ENCODE measurements around the gene PTPRT.

DNA sequence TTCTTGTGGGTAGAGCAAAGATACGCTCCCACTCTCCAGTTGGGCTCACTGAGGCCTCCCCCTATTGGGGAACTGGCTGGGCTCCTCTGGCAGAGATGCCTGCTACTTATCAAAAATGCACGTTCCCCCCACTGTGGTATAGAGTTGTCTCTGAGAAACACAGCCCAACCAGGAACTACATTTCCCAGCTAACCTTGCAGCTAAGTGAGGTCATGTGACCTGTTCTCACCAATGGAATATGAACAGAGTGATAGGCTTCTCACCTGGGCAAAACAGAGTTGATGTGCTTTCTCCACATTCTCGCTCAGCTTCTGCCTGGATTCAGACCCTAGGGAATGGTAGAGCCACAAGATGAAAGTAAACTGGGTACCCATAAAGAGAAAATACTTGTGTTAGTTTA, 49.1 kb upstream of the PTPRT start:
- TF ChIP-seq, protein P1, sequence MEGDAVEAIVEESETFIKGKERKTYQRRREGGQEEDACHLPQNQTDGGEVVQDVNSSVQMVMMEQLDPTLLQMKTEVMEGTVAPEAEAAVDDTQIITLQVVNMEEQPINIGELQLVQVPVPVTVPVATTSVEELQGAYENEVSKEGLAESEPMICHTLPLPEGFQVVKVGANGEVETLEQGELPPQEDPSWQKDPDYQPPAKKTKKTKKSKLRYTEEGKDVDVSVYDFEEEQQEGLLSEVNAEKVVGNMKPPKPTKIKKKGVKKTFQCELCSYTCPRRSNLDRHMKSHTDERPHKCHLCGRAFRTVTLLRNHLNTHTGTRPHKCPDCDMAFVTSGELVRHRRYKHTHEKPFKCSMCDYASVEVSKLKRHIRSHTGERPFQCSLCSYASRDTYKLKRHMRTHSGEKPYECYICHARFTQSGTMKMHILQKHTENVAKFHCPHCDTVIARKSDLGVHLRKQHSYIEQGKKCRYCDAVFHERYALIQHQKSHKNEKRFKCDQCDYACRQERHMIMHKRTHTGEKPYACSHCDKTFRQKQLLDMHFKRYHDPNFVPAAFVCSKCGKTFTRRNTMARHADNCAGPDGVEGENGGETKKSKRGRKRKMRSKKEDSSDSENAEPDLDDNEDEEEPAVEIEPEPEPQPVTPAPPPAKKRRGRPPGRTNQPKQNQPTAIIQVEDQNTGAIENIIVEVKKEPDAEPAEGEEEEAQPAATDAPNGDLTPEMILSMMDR (IDR thresholded peaks at IDR 0.05) = no peak
- TF ChIP-seq POLR2A (IDR thresholded peaks at IDR 0.05) (no peak), POLR2AphosphoS5 (IDR thresholded peaks at IDR 0.05; ENCODE audit: insufficient read depth in 1 of 2, low read depth in 1 of 2) (no peak)
